ENCODE data around the gene ANAPC16. TPM values are rescaled to one million over a fixed set of nuclear protein-coding genes. Genes with fewer than 3 reads are reported as not detected.
"Not testable (repeated sequence)": the region's sequence is repeated elsewhere in the genome, so short reads cannot be mapped to it uniquely, and the experiment has no call there.

Gene ANAPC16
- total and polyA plus RNA-seq, 10 donors, result 70.8 to 239 (median 106) TPM

DNA sequence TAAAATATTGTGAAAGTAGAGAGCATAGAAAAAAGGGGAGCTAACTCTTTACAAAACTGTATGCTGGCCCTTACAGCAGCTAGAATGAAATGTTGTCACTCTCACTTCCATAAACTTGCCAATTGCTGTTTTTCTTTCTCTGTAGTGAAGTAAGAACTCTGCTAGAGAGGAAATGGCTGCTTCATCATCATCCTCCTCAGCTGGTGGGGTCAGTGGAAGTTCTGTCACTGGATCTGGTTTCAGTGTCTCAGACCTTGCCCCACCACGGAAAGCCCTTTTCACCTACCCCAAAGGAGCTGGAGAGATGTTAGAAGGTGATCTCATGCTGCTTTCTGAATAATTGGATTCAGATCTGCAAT, 7.9 kb downstream of the ANAPC16 start:
- Histone ChIP-seq H3K27me3 (replicated peaks in 1 of 7) (no peaks in the 10 kb centered on the region), H3K4me1 (peaks cover 52 to 100% (median 92%) of the 10 kb centered on the region in 6 donors), H3K9me3 (no peaks in the 10 kb centered on the region), H3K36me3 (peaks cover 0 to 78% (median 40%) of the 10 kb centered on the region in 6 donors), H3K27ac (peak overlapping the region; percentile 54 to 99 (median 76)), H3K4me3 (peak overlapping the region in 1 of 8 donors; percentile 41)
- DNase-seq, result no peak
- WGBS, 5 donors, result 22 to 42% (median 27%) methylated on average over 1 of the region's 1 CpG
- intact Hi-C loops (cut with DNase I; ENCODE audit: low total_unique reads), result no loop called here
- TF ChIP-seq, protein P1, sequence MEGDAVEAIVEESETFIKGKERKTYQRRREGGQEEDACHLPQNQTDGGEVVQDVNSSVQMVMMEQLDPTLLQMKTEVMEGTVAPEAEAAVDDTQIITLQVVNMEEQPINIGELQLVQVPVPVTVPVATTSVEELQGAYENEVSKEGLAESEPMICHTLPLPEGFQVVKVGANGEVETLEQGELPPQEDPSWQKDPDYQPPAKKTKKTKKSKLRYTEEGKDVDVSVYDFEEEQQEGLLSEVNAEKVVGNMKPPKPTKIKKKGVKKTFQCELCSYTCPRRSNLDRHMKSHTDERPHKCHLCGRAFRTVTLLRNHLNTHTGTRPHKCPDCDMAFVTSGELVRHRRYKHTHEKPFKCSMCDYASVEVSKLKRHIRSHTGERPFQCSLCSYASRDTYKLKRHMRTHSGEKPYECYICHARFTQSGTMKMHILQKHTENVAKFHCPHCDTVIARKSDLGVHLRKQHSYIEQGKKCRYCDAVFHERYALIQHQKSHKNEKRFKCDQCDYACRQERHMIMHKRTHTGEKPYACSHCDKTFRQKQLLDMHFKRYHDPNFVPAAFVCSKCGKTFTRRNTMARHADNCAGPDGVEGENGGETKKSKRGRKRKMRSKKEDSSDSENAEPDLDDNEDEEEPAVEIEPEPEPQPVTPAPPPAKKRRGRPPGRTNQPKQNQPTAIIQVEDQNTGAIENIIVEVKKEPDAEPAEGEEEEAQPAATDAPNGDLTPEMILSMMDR (IDR thresholded peaks at IDR 0.05 in 8 of 11, conservative IDR thresholded peaks at IDR 0.05 in 3 of 11), result no peak
- TF ChIP-seq POLR2AphosphoS5 (IDR thresholded peaks at IDR 0.05), result peak in 1 of 3 donors; percentile 62

DNA sequence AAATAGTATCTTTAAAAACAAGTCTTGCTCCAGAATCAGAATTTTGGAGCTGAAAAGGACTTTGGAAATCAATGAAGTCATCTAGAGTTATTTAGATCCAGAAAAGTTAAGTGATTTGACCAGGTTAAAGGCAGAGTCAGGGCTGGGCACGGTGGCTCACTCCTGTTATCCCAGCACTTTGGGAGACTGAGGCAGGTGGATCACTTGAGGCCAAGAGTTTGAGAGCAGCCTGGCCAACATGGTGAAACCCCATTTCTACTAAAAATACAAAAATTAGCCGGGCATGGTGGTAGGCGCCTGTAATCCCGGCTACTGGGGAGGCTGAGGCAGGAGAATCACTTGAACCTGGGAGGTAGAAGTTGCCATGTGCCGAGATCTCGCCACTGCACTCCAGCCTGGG, 8.4 kb downstream of the ANAPC16 start:
- H3K4me3 ChIP-seq; intact Hi-C loops (cut with DNase I; ENCODE audit: low total_unique reads); H3K9me3 ChIP-seq; DNase-seq; H3K27me3 ChIP-seq (replicated peaks in 1 of 7): not testable (repeated sequence)
- H3K4me1 ChIP-seq, result peaks cover 52 to 100% (median 92%) of the 10 kb centered on the region in 6 donors
- 88 to 92% (median 92%) methylated on average over 6 of the region's 6 CpGs for WGBS, 5 donors
- H3K36me3 ChIP-seq, result peaks cover 0 to 80% (median 40%) of the 10 kb centered on the region in 6 donors
- H3K27ac ChIP-seq, result peak overlapping the region; percentile 54 to 99 (median 76)

DNA sequence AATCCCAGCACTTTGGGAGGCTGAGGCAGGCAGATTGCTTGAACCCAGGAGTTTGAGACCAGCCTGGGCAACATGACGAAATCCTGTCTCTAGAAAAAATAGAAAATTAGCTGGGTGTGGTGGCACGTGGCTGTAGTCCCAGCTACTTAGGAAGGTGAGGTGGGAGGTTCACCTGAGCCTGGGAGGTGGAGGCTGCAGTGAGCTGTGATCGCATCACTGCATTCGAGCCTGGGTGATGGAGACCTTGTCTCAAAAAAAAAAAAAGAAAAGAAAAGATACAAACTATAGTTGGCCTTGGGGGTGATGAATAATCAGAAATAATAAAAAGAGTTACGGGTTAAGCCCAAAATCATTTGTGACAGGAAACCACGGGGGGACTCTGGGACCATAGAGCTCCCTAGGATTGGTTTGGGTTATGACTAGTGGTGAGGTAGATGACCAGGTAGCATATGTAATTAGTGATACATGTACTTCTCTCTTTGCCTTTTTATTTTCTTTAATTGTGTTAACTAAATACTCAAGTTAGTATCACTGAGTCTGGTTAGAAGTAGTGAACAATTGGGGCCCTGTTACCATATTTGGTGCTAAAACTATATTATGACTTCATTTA, 10.7 kb downstream of the ANAPC16 start:
- H3K27me3 ChIP-seq (replicated peaks in 1 of 7), result no peaks in the 10 kb centered on the region
- TF ChIP-seq POLR2AphosphoS5 (IDR thresholded peaks at IDR 0.05), result no peak
- TF ChIP-seq POLR2A (IDR thresholded peaks at IDR 0.05), result no peak
- TF ChIP-seq, protein P1 (IDR thresholded peaks at IDR 0.05 in 8 of 11, conservative IDR thresholded peaks at IDR 0.05 in 3 of 11), result no peak
- H3K9me3 ChIP-seq, result no peaks in the 10 kb centered on the region
- peaks cover 0 to 84% (median 35%) of the 10 kb centered on the region in 6 donors for H3K36me3 ChIP-seq
- intact Hi-C loops (cut with DNase I; ENCODE audit: low total_unique reads), result no loop called here
- DNase-seq, result no peak
- H3K27ac ChIP-seq, result peak overlapping the region in 4 of 8 donors; percentile 35 to 99 (median 88)
- H3K4me3 ChIP-seq, result no peak overlapping the region
- WGBS, 5 donors, result 80 to 84% (median 81%) methylated on average over 6 of the region's 6 CpGs
- peaks cover 46 to 100% (median 84%) of the 10 kb centered on the region in 6 donors for H3K4me1 ChIP-seq

DNA sequence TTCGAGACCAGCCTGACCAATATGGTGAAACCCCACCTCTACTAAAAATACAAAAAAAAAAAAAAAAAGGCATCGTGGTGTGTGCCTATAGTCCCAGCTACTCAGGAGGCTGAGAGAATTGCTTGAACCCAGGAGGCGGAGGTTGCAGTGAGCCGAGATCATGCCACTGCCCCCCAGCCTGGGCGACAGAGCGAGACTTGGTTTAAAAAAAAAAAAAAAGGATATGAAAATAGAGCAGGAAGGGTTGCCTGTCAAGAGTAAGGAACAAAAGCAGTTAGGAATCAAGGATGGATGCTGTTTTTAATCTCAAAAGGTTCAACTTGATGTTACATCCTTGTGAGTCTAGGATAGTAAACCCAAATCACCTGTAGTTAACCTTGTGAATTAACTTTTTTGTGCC, 12.0 kb downstream of the ANAPC16 start:
- DNase-seq, result no peak
- Histone ChIP-seq H3K36me3 (peaks cover 0 to 90% (median 45%) of the 10 kb centered on the region in 6 donors), H3K9me3 (no peaks in the 10 kb centered on the region), H3K4me1 (peaks cover 41 to 93% (median 75%) of the 10 kb centered on the region in 6 donors), H3K4me3 (no peak overlapping the region), H3K27me3 (replicated peaks in 1 of 7) (no peaks in the 10 kb centered on the region), H3K27ac (peak overlapping the region in 5 of 8 donors; percentile 16 to 78 (median 45))
- 68 to 89% (median 80%) methylated on average over 6 of the region's 6 CpGs for WGBS, 5 donors
- TF ChIP-seq, protein P1 (IDR thresholded peaks at IDR 0.05 in 8 of 11, conservative IDR thresholded peaks at IDR 0.05 in 3 of 11), result no peak
- TF ChIP-seq POLR2A (IDR thresholded peaks at IDR 0.05), result no peak
- no peak for TF ChIP-seq POLR2AphosphoS5 (IDR thresholded peaks at IDR 0.05)
- intact Hi-C loops (cut with DNase I; ENCODE audit: low total_unique reads), result no loop called here
